NK-92 (cell line): Measurements from ENCODE around the gene GAB3.
A peak's percentile ranks its signal among the peaks of the same experiment; 100 is the strongest.

Experiments used
- DNase-seq: peaks from one replicate; lab custom pipeline; 2025; ENCODE audit not compliant: unreplicated experiment; lab: John Stamatoyannopoulos, UW

Gene GAB3, protein sequence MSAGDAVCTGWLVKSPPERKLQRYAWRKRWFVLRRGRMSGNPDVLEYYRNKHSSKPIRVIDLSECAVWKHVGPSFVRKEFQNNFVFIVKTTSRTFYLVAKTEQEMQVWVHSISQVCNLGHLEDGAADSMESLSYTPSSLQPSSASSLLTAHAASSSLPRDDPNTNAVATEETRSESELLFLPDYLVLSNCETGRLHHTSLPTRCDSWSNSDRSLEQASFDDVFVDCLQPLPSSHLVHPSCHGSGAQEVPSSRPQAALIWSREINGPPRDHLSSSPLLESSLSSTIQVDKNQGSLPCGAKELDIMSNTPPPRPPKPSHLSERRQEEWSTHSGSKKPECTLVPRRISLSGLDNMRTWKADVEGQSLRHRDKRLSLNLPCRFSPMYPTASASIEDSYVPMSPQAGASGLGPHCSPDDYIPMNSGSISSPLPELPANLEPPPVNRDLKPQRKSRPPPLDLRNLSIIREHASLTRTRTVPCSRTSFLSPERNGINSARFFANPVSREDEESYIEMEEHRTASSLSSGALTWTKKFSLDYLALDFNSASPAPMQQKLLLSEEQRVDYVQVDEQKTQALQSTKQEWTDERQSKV

DNA sequence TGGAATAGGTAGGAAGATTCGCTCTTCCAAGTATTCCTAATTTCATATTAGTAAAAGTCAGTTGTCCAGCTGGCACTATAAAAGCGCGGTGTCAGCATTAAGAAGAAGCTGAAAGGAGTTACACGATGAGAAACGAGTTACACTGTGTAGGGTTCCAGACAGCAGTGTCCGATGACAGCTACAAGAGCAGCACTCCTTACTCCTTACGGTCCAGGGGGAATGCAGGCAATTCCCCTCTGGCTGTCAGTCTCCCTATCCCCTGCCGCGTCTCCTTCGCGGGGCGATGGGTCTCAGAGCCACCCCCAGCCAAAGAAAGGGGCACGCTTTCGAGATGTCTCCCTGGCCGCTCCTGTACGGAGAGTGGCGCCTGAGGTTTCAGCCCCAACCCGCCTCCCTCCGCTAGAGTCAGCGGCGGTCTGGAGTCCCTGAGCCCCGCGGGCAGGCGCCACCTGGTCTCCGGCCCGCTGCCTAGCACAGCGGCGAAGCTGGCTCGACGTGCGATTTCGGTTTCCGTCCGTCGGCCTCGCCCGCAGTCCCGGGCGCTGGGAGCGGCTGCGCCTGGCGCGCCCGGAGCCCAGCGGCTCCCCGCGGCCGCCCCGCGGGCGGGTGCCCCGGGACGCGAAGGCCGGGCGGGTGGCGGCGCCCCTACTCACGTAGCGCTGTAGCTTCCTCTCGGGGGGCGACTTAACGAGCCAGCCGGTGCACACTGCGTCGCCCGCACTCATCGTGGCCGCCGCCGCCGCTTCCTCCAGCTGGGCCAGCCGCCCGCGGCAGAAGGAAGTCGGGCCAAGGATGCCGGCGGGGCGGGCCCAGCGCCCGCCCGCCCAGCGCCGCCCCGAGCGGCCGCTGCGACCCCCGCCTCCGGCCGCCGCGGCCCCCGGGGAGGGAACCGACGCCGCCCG, at the start of gene GAB3:
Gene GAB3 (minus strand): TSS at position 777 of the 902 bp plus-strand sequence. CDS start 52 bp downstream, at position 725.
- DNase-seq, result no peak

DNA sequence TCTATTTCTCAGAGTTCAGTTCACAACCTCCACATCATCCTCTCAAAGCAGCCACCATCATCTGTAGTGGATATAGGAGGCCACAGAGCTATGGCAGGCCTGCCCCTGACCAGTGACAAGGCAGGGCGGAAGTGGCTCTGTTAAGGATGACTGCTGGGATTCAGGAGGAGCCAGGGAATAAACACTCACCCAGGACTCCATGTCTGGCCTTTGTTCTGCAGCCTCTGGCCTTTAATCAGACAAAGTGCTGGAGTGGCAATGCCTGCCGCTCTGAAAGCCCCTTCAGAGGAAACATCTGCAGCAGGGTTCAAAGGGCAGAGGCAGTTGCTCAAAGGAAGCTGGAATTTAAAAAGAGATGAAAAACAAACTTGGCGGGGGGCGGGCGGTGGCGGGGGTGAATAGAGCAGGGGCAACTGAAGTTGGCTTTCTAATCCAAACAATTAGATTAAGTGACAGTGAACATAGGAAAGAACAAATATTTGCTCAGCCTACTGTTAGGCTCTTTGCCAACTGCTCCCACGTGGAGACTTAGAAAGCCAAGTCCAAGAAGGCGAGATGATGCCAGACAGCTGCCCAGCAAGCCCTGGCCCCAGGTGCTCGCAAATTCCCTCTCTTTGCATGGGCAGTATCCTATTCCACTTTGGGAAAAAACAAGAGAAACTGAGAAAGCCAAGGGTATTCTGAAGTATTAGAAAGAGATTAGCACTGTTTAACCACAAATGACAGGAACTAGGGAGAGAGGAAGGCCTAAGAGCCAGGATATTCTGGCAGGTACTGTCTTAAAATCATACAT, 48.9 kb upstream of the GAB3 start:
- DNase-seq, result no peak

DNA sequence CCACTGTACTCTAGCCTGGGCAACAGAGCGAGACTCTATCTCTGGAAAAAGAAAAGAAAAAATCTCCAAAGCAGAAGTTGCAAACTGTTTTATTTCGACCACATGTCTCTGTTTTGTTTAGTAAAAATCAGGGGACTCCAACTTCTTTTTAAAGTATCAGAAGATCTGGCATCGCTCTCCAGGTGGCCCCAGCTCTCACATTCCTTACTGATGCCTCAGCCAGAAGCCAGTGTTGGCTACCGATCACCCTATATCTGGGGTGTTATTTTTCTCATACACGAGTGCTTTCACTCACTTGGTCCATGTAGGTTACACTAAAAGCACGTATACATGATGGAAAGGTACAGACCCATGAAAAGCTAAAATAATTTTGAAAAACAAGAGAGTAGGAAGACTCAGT, 46.1 kb upstream of the GAB3 start:
- DNase-seq, result no peak

DNA sequence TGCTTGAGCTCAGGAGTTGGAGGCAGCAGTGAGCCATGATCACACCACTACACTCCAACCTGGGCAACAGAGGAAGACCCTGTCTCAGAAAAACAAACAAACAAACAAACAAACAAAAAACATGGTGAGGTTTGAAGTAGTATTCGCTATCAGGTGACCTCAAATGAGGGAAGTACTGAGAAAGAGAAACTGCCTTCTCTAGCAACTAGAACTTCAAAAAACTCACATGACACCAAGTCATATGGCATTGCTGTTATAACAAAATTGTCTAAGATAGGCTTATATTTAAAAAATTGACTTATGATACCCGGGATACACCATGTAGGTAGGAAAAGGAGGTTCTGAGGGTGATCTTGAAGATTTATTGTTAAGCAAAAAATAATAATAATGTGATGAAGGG, 44.1 kb upstream of the GAB3 start:
- no peak for DNase-seq

DNA sequence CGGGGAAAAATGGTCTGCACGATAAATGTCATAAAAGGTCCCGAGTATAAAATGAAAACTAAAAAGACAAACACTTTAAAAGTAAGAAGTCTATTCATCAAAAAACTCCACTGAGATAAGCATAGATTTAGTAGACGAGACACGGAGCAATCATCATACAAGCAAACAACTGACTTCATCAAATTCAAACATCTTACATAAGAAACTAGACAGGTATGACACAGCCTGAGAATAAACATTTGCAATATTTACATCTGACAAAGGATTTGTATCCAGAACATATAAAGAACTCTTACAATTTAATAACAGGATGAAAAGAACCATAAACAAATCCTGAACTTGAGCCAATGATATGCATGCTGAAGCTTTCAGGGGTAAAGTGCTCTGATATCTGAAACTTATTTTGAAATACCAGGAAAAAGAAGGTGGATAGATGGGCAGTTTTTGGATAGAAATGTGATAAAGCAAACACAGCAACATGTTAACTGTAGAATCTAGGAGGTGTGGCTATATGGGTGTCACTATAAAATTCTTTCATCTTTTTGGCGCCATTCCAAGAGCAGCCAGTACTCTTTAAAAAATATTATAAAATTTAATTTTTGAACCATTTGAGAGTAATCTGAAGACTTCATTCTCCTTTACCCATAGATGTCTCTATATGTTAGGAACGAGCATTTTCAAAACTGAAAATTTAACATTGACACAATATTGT, 42.4 kb upstream of the GAB3 start:
- DNase-seq, result no peak

DNA sequence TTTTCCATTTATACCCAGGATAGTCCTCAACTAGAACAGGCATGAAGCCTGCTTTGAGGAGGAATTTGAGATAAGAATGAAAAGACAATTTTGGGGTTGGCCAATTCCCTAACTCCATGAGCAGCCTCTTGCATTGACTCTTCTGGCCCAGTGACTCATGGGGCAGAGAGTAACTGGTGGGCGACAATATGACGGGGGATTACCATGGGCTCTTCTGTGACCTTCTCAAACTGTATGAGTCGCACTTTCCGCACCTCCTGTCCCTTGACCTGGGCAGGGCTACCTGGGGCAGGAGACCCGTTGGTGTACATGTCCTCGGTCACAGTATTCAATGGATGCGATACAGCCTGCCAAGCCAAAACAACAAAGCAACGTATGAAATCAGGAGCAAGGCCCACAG, 41.1 kb upstream of the GAB3 start:
- no peak for DNase-seq

DNA sequence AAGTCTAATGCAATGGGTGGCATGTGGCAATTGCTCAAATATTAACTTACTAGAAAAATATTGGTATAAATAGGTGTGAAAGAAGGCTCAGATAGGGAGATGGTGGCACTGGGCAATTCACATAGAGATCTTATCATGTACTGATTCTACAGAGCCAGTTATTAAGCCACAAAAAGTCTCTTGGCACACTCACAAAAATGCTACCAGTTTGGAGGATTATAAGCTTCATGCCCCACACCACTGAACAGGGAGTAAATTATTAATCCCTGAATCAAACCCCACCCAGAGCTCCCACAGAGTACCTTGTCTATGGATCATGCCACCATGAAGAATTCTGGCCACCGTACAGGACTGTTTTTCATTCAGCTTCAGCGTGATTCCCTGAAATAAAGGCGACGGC, 40.6 kb upstream of the GAB3 start:
- no peak for DNase-seq

DNA sequence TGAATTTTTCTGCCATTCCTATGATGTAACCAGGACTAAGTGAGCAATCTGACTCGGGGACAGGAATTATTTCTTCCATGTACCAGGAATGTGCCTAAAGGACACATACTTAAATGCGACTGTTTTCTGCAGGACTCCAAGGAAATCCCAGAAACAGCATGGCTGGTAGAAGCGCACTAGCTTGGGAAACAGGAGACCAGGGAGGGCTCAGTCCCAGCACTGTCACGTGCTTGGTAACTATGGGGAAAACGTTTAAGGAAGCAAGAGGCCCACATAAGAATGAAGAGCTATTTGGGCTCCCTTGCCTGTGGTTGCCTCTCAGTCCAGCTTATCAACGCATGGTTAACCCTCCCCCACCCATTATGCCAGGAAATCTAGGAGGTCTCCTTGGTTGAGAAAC, 34.8 kb upstream of the GAB3 start:
- no peak for DNase-seq

DNA sequence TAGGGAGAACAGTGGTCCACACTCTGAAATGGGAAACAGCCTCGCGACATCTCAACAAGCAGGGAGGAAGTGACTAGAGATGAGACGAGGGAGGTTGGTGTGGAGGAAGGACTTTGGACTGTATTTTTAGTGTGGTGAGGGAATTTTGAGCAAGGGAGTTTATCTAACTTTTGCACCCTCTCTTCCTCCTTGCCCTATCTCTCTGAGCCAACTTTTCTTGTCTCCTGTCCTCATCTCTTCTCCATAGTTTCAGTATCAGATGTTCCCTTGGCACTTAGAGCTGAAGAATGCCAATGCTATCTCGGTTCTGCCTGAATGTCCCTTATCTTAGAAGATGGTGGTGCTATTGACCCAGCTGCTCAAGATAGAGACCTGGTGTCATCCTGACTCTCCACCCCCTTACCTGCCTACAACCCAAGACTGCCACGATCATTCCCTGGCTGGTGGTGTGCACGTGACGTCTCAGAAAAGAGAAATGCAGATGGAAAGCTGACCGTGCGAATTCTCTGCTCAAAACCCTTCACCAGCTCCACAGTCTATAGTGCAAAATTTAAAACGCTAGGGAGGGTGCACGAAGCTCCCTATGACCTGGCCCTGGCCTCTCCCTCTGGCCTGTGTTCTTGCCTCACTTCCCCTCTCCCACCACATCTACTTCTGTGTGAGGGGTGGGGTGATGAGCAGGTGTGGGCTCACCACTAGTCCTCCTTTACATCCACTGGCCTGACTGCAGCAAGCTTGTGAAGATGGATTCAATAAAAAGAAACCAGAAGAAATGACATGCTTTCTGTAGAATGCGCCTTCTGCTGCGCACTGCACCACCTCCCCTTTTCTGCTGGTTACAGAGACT, 33.5 kb upstream of the GAB3 start:
- no peak for DNase-seq

DNA sequence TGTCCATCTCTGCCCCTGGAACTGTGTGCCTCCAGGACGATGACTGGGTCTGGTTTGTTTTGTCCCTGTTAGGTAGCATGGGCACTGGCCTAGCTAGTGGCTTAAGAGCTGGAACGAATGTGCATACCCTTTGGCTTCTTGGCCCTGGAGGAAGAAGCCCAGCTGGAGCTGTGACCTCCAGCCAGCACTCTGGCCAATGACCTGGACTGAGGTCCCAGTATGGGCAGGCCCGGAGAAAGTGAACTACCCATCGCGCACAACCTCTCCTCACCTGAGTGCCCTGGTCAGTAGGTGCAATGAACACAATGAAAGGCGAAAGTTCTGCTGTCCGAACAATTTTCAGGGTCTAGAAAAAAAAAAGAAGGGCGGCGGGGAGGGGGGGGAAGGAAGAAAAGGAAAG, 30.1 kb upstream of the GAB3 start:
- no peak for DNase-seq

DNA sequence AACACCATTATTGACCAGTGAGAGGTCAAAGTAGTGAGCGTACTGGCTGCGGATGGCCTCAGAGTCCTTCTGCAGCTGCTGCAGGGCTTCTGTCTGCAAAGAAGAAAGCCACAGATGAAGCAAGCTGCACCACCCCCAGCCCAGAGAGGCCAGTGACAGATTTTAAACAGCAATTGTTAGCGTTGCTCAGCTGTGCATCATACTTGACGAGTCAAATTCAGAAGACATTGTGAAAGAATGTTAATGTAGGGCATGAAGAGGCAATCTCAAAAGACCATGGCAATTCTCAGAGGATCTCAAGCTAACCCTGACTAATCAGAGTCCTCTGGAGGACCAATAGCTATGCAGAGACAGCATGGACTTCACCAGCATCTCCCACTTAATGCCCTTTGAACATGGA, 28.4 kb upstream of the GAB3 start:
- no peak for DNase-seq

DNA sequence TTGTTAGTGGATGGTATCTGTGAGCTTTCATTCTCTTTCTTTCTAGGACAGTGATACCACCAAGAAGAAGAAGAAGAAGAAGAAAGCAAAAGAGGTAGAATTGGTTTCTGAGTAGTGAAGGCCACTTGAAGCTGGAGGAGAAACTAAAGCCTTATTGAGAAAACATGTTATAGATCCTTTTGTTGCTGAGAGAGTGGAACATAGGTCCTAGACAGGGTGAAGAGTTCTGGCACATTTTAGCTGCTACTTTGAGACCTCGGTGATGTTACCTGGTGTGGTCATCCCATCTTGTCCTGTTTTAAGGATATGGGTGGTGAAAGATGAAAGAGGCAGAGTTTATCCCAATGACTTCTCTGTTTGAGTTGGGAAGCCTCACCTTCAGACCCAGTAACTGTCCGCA, 25.9 kb upstream of the GAB3 start:
- no peak for DNase-seq

DNA sequence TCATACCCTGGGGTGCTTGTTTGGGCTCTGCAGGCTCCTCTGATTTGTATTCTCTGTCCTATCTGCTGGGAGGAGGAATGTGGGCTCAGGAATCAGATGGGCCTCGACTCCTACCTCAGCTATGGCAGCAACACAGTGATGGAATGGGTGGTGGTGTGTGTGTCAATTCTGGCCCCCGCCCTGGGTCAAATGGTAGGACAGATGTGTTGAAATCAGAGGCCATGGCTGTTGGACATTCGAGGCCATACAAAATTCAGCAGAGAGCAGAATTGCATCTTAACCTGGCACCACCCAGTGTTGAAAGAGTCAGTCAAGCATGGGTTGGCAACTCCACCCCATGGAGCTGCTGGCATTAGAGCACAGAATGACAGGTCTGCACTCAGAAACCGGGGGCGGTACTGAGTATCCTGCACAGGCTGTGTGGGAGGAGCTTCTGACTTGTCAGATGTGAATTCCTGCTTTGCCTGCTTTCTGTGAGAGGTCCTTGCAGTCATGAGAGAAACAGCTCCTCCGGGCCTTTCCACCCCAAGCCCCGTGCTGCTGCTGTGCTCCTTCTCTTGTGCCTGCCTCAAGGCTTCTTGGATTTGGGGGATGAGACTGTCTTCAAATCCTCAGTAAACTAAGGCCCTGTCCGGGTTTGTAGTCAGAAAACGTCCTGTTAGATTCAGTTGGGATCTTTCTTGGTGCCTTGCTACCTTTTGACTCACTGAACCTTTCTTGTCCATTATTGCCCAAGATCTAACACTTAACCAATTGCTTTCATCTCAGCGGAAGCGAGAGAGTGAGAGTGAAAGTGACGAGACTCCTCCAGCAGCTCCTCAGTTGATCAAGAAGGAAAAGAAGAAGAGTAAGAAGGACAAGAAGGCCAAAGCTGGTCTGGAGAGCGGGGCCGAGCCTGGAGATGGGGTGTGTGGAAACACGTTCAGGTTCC, 24.8 kb upstream of the GAB3 start:
- no peak for DNase-seq

DNA sequence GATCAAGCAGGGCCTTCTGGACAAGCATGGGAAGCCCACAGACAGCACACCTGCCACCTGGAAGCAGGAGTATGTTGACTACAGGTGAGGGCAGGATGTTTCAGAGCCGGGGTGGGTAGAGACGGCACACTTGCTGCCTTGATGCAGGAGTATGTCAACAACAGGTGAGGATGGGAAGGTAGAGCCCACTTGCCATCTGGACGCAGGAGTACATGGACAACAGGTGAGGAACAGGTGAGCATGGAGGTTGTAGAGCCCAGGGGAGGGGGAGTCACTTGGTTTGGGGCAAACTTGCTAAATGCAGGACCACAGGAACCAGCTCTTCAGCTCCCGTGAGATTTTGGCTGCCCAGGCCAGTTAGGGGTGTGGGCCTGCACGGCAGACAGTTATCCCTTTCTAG, 23.7 kb upstream of the GAB3 start:
- no peak for DNase-seq

DNA sequence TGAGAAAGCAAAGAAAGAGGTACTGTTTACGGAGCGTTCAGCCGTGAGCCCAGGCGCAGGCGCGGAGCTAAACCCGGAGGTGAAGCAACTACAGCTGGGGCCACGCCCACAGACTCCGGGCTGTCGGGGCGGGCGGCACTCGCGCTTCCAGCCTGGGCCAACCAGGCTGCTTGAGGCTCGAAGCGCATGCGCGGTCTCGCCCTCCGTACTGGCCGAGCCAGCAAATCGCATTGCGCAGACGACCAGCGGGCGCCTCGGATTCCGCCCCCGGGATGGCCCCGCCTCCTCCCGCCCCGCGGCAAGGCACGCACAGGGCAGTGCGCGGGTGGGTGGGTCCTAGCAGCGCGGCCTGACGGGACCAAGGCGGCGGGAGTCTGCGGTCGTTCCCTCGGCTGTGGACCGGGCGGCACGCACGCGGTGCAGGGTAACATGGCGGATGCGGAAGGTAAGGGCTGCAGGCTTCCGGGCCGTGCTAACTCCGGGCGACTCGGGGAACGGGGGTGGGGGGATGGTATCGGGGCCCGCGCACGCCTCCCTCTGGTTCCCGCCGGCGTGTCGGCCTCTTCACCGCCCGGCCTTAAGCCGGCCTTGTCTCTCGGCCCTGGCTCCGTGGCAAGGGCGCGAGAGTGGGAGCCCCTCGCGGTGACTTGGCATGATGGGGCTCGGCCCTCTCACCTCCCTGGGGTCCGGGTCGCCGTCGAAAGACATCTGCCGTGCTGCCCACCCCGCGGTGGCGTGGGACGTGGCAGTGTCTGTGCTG, 11.8 kb upstream of the GAB3 start, which contains the start of gene DKC1:
Gene DKC1 (plus strand): TSS at position 328 of the 760 bp plus-strand sequence. CDS start 102 bp downstream, at position 430.
- peak; percentile 35 for DNase-seq

DNA sequence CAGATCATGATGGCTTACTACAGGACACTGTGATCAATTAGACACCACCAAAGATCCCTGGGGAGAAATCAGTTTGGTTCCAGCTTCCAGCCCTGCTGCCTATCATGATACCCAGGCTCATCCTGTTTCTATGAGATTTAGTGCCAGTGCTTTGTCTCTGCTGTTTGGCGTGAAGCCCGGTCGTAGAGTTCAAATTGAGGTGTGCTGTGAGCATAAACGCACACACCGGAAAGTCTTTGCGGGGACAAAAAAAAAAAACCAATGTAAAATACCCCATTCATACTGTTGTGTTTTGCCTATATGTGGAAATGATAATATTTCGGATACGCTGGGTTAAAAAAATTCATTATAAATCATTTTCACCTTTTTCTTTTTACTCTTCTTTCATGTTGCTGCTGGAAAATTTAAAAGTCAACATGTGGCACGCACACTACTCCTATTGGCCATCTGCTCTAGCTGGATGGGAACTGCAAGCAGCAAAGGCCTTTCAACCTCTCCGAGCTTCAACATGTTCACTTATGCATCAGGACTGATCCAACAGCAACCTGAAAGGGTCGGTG, 11.2 kb upstream of the GAB3 start:
- DNase-seq, result no peak

DNA sequence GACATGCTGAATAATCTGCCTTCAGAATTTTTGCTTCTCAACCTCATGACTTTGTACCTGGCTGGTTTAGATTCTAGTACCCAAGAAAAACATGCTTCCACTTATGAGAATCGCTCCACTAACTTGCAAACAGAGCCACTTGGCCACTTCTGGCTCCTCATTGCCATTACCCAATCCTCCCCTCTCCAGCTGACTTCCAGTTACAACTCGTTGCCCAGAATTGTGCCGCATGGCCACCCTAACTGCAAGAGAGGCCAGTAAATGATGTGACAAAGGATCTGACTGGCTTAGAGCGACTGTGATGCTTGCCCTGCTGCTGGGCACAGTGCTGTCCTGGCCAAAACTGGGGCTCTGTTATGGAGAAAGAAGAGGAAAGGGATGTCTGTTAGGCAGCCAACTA, 7.8 kb upstream of the GAB3 start:
- no peak for DNase-seq
